GM18873 (cell line): ENCODE measurements around the gene NOXO1.
A peak's percentile ranks its signal among the peaks of the same experiment; 100 is the strongest.

Experiments
- ATAC-seq: cut with Tn5 transposase; IDR thresholded peaks from one replicate; pipeline ENCODE4 v1.9.1; 2021; ENCODE audit warnings: mild to moderate bottlenecking, moderate library complexity, moderate number of reproducible peaks; ENCODE audit not compliant: unreplicated experiment, low FRiP score

Gene NOXO1

GRCh38 chr16:1981398-1981836 is at the start of gene NOXO1:
NOXO1 (minus strand) TSS chr16:1981469; CDS start chr16:1981179, 290 bp downstream.
- ATAC-seq = no peak

- no peak for ATAC-seq
Observed at GRCh38 chr16:2030036-2030435, 48.8 kb upstream of the NOXO1 start.

GRCh38 chr16:2029350-2029749 is 48.1 kb upstream of the NOXO1 start:
- no peak for ATAC-seq

- ATAC-seq = no peak
Observed at GRCh38 chr16:2028620-2029220, 47.5 kb upstream of the NOXO1 start.

- no peak for ATAC-seq
Observed at GRCh38 chr16:2028146-2028545, 46.9 kb upstream of the NOXO1 start.

- no peak for ATAC-seq
Observed at GRCh38 chr16:2027024-2028010, 46.0 kb upstream of the NOXO1 start.

GRCh38 chr16:2026461-2027023 is 45.3 kb upstream of the NOXO1 start, which contains the start of gene NHERF2:
NHERF2 (plus strand) TSS chr16:2026902; CDS start chr16:2027006, 104 bp downstream.
- no peak for ATAC-seq

GRCh38 chr16:2025878-2026460 is 44.7 kb upstream of the NOXO1 start:
- no peak for ATAC-seq

GRCh38 chr16:2025251-2025650 is 44.0 kb upstream of the NOXO1 start:
- no peak for ATAC-seq

GRCh38 chr16:2024032-2024420 is 42.8 kb upstream of the NOXO1 start:
- ATAC-seq = no peak

- peak; percentile 71 for ATAC-seq
Observed at GRCh38 chr16:2023092-2024031, 42.1 kb upstream of the NOXO1 start.

GRCh38 chr16:2022723-2023091 is 41.4 kb upstream of the NOXO1 start:
- no peak for ATAC-seq

- no peak for ATAC-seq
Observed at GRCh38 chr16:2019921-2020831, 38.9 kb upstream of the NOXO1 start.

- ATAC-seq = no peak
Observed at GRCh38 chr16:2019518-2019920, 38.2 kb upstream of the NOXO1 start, which contains the start of gene NPW. NPW (plus strand) TSS chr16:2019785.

GRCh38 chr16:2016407-2016922 is 35.2 kb upstream of the NOXO1 start:
- ATAC-seq = no peak

GRCh38 chr16:2015947-2016208 is 34.6 kb upstream of the NOXO1 start:
- no peak for ATAC-seq

GRCh38 chr16:2015117-2015946 is 34.1 kb upstream of the NOXO1 start:
- ATAC-seq = no peak

- no peak for ATAC-seq
Observed at GRCh38 chr16:2013527-2013926, 32.3 kb upstream of the NOXO1 start.
